Immature natural killer cell (primary cell): Measurements from ENCODE around the gene RGS12. TPM values are rescaled to one million over a fixed set of nuclear protein-coding genes. Genes with fewer than 3 reads are reported as not detected.

Experiments used
- DNase-seq, 3 donors: peaks; one replicate each; pipeline ENCODE4 v3.0.0; 2022; ENCODE audit warnings: mixed read lengths in 1 of 3
- H3K27ac Mint-ChIP-seq, 6 donors: one replicate each; pipeline ENCODE4 v1.8.0; 2020; ENCODE audit warnings: mixed read lengths in 6 of 6, mild to moderate bottlenecking in 5 of 6, inconsistent platforms in 4 of 6, moderate library complexity in 3 of 6
- H3K27me3 Mint-ChIP-seq, 3 donors: one replicate each; pipeline ENCODE4 v1.8.0; 2020 to 2021; ENCODE audit warnings: low read depth in 3 of 3, mild to moderate bottlenecking in 3 of 3, mixed read lengths in 3 of 3, moderate library complexity in 3 of 3, inconsistent platforms in 1 of 3
- H3K36me3 Mint-ChIP-seq, 3 donors: one replicate each; pipeline ENCODE4 v1.8.0; 2020; ENCODE audit warnings: mixed read lengths in 3 of 3, inconsistent platforms in 2 of 3, mild to moderate bottlenecking in 2 of 3
- H3K4me1 Mint-ChIP-seq, 2 donors: one replicate each; pipeline ENCODE4 v1.8.0; 2020; ENCODE audit warnings: inconsistent platforms in 2 of 2, mild to moderate bottlenecking in 2 of 2, mixed read lengths in 2 of 2, moderate library complexity in 1 of 2
- H3K4me3 Mint-ChIP-seq, 5 donors: one replicate each; pipeline ENCODE4 v1.8.0; 2020; ENCODE audit warnings: mild to moderate bottlenecking in 5 of 5, mixed read lengths in 5 of 5, inconsistent platforms in 3 of 5, moderate library complexity in 3 of 5
- H3K9me3 Mint-ChIP-seq, 6 donors: one replicate each; pipeline ENCODE4 v1.8.0; 2020; ENCODE audit warnings: mild to moderate bottlenecking in 6 of 6, mixed read lengths in 6 of 6, inconsistent platforms in 4 of 6, moderate library complexity in 3 of 6
- polyA plus RNA-seq, 3 donors: library from polyadenylated mRNA; unstranded; fragments of 300-500 nt; fragmentation: Illumina TruSeq; gene quantifications; one replicate each; pipeline ENCODE4 v1.2.3, GENCODE V29; 2021

The RGS12 gene
- polyA plus RNA-seq, 3 donors from 2014 or later: 2.5 to 2.7 TPM; not detected in 1

DNA sequence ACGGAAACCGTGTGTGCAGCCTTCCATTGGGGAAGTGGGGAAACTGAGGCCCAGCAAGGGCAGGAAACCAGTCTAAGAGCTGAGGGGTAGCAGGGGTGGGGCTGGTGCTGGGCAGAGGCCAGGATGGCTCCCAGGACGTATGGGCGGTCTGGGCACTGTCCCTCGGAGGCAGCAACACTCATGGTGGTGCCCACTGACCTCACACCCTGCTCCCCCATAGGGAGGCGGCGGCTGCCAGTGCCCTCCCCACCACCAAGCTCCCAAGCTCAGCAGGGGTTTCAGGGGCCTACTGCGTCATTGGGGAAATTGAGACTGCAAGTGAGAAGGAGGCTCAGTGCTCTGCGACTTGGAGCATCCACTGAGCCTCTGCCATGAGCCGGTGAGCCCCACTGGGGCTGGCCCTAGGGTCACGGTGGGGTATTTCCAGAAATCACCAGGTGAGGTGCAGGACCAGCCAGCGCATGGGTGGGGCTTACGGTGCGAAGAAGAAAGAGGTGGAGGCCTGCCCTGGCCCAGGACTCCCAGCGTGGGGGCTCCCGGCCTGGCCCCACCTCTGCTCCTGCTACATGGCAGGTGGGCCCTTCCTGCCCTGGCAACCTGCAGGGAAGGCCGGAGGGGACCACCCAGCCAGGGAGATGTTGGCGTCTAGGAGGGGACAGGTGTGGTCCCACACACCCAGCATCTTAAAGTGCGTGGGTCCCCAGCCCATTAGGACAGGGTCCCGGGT, 42.9 kb upstream of the RGS12 start:
- Mint-ChIP-seq H3K4me3 (no peak overlapping the region), H3K27ac (no peak overlapping the region), H3K36me3 (no peaks in the 10 kb centered on the region), H3K27me3 (peaks cover 0 to 3% (median 2%) of the 10 kb centered on the region in 3 donors), H3K9me3 (no peaks in the 10 kb centered on the region), H3K4me1 (peaks cover 0 to 6% of the 10 kb centered on the region in 2 donors)
- DNase-seq: no peak

DNA sequence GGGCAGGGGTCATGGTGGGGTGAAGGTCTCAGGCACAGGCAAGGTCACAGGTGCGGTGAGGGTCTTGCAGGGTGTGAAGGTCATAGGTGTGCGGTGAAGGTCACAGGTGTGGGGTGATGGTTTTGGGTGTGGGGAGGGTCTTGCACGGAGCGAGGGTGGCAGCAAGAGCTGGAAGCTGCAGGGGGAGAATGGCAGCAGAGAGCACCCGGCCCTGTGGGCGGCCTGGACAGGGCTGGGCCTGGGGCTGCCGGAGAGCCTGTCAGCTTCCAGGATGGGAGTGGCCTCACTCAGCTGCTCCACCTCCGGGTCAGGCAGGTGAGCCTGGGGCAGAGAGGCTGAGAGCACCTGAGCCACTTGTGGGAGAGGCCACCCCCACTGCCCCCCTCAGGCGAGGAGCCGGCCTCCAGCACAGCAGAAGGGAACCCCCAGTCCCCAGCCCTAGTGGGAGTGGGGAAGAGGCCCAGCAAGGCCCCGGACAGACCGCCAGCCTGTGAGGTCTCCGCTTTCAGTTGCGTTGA, 42.3 kb upstream of the RGS12 start:
- H3K4me3 Mint-ChIP-seq: no peak overlapping the region
- no peak for DNase-seq
- H3K4me1 Mint-ChIP-seq: peaks cover 0 to 6% of the 10 kb centered on the region in 2 donors
- H3K27me3 Mint-ChIP-seq: peaks cover 0 to 3% (median 2%) of the 10 kb centered on the region in 3 donors
- no peaks in the 10 kb centered on the region for H3K36me3 Mint-ChIP-seq
- no peaks in the 10 kb centered on the region for H3K9me3 Mint-ChIP-seq
- no peak overlapping the region for H3K27ac Mint-ChIP-seq

DNA sequence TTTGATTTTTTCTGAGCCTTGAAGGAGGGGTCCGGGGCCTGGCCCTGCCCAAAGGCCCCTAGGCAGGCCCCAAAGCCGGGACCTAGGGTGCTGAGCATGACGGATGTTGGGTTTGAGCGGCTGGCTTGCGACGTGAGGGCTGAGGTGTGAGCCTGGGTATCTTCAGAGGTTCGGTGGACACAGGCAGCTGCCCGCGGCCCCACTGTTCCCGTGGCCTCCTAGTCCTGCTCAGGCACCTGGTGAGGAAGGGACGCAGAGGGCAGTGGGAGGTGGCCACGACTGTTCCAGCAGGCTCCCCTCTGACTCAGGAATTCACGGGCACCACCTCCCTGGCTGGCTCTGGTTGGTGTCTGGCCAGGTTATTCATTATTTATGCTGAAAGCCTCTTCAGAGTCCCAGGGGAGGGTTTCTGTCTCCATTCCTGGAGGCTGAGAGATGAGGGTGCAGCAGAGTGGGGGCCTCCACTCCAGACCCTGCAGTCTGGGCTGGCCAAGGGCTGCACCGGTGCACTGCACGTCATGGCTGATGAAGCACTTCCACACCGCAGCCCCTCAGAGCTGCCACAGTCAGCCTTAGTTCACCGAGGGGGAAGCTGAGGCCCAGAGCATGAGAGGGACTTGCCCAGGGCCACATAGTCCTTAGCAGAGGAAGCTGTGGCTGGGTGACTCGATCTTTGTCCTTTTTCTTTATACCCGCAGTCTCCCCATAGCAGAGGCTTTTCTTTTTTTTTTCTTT, 41.7 kb upstream of the RGS12 start:
- no peak for DNase-seq
- Mint-ChIP-seq H3K4me1 (peaks cover 0 to 5% of the 10 kb centered on the region in 2 donors), H3K27me3 (peaks cover 0 to 2% (median 2%) of the 10 kb centered on the region in 3 donors), H3K9me3 (no peaks in the 10 kb centered on the region), H3K36me3 (peaks cover 0 to 2% (median 2%) of the 10 kb centered on the region in 3 donors), H3K27ac (no peak overlapping the region), H3K4me3 (no peak overlapping the region)

DNA sequence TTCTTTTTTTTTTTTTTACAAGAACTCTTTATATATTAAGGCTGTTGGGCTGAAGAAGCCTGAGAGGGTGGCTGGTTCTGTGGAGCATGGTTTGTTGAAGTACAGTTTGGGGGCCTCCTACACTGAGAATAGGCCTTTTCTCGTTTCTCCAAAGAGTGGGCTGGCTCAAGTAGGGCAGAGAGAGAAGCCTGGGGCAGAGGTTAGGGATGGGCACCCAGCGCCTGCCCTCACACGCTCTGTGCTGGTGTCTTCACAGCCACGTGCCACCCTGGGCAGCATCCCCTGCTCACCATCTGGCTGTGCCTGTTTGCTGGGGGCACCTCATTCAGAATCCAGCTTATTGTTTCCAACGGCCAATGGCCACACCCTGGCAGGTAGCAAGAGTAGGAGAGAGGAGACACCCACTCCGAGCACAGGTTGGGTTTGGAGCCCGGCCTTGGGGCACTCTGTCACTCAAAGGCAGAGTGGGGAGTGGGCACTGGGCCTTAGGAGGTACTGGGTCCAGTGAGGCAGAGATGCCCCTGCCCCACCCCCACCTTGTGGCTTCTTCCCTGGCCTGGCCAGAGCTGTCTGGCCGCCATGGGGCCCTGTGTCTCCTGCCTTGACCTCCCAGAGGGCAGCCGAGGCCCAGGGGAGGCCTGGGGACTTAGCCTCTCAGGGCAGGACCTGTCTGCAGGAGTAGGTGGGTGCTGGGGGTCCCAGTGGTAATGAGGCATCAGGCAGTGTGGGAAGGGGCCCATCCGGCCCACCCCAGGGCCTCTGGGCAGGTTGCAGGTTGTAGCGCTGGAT, 40.9 kb upstream of the RGS12 start:
- Mint-ChIP-seq H3K27me3 (peaks cover 0 to 3% (median 2%) of the 10 kb centered on the region in 3 donors), H3K36me3 (peaks cover 0 to 7% (median 7%) of the 10 kb centered on the region in 3 donors), H3K4me1 (no peaks in the 10 kb centered on the region), H3K9me3 (no peaks in the 10 kb centered on the region), H3K27ac (no peak overlapping the region), H3K4me3 (no peak overlapping the region)
- DNase-seq: no peak

DNA sequence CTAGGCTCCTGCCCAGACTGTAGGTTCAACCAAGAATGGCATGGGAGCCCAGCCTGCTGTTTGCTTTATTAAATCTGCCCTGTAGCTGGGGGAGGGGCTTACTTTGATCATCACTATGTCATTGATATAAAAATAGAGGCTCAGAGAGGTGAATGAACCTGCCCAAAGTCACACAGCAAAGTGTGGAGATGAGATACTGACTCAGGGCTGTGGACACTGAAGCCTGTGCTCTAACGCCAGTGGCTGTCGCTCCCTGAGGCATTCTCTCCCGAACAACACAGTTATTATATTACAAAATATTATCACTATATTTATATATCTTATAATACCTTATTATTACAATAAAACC, 40.4 kb upstream of the RGS12 start:
- Mint-ChIP-seq H3K9me3 (no peaks in the 10 kb centered on the region), H3K36me3 (peaks cover 0 to 7% (median 7%) of the 10 kb centered on the region in 3 donors), H3K27me3 (peaks cover 0 to 3% (median 2%) of the 10 kb centered on the region in 3 donors), H3K4me3 (no peak overlapping the region), H3K4me1 (no peaks in the 10 kb centered on the region), H3K27ac (no peak overlapping the region)
- no peak for DNase-seq

DNA sequence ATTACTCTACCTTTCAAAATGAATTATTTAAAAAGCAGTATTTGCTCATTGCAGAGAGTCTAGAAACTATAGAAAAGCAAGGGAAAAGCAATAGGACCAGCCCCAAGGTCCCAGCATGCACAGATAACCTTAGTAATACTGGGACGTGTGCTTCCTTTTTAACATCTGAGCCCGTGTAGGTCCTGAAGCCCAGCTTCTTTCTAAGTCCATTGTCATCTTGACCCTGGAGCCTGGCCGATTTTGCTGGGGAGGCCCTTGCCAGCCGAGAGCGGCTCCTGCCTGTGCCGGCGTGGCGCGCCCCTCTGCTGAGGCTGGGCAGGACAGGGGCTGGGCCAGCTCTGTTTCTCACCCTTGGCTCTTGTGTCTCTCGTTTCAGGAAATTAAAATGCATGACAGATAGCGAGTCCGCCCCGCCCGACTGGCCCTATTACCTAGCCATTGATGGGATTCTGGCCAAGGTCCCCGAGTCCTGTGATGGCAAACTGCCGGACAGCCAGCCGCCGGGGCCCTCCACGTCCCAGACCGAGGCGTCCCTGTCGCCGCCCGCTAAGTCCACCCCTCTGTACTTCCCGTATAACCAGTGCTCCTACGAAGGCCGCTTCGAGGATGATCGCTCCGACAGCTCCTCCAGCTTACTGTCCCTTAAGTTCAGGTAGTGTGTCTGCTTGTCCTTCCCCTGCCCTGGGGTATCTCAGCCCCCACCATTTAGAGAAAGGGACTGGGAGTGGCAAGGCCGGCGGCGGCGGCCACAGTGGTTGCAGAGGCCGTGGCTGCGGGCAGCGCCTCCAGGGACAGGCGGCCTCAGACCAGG, 39.8 kb upstream of the RGS12 start:
- peaks cover 0 to 3% (median 2%) of the 10 kb centered on the region in 3 donors for H3K27me3 Mint-ChIP-seq

DNA sequence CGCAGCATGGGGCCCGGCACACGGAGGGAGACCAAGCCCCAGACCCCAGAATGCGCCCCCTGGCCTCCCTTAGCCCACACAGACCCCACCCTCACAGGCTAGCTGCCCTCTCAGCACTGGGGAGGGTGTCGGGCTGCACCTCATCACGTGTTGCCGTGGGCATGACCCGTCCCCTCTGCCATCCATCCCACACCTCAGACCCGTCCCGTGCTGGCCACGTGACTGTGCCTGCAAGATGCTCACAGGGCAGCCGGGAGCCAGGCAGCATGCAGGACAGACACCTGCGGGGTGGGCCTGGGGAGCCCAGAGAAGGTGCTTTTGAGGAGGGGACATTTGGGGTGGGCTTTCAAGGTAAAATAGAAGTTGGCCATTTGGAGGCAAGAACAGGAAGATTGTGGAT, 39.0 kb upstream of the RGS12 start:
- no peak for DNase-seq
- Mint-ChIP-seq H3K36me3 (peaks cover 0 to 11% (median 7%) of the 10 kb centered on the region in 3 donors), H3K27me3 (peaks cover 0 to 4% (median 3%) of the 10 kb centered on the region in 3 donors), H3K4me1 (no peaks in the 10 kb centered on the region), H3K27ac (no peak overlapping the region), H3K4me3 (no peak overlapping the region), H3K9me3 (no peaks in the 10 kb centered on the region)

More for the DNA sequence above, 39.8 kb upstream of the RGS12 start:
- Mint-ChIP-seq H3K9me3 (no peaks in the 10 kb centered on the region), H3K4me3 (no peak overlapping the region), H3K4me1 (no peaks in the 10 kb centered on the region), H3K36me3 (peaks cover 0 to 7% (median 7%) of the 10 kb centered on the region in 3 donors), H3K27ac (no peak overlapping the region)
- DNase-seq: no peak

DNA sequence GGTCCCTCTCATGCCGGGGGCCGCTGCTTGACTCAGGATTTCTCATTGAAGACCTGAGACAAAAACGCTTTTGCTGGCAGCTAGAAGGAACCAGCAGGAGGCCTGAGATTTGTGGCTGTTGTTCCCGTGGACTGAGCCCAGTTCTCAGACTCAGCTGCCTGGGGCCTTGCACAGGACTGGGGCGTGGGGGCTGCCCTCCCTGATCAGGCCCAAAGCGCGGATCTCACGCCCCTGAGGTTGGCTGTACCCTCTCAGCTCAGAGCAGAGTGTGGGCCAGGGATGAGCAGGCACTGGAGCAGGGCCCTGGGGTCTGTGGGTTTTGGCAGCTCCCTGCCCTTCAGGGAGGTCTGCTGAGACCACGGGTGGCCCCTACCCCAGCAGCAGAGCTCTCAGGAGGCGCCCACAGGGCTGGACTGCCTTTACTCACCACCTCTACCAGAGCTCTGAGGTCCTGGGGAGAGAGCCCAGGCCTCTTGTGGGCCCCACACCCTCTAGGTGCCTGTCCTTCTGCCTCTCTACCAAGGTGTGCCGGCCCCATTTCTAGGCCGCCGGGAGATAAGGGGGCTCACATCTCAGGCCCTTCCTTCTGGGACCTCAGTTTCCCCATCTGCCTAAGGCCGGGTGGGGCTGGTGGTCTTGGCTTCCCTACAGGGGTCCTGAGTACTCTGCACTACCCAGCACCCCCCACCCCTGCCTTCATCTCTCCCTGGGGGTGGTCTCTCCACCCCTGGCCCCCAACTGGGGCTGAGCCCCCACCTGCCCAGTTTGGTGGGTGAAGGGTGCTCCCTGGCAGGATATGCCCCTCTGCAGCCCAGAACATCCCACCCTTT, 38.3 kb upstream of the RGS12 start:
- no peak for DNase-seq
- H3K36me3 Mint-ChIP-seq: peaks cover 0 to 15% (median 7%) of the 10 kb centered on the region in 3 donors
- H3K27me3 Mint-ChIP-seq: peaks cover 0 to 4% (median 3%) of the 10 kb centered on the region in 3 donors
- no peak overlapping the region for H3K27ac Mint-ChIP-seq
- no peaks in the 10 kb centered on the region for H3K9me3 Mint-ChIP-seq
- no peak overlapping the region for H3K4me3 Mint-ChIP-seq
- H3K4me1 Mint-ChIP-seq: no peaks in the 10 kb centered on the region

DNA sequence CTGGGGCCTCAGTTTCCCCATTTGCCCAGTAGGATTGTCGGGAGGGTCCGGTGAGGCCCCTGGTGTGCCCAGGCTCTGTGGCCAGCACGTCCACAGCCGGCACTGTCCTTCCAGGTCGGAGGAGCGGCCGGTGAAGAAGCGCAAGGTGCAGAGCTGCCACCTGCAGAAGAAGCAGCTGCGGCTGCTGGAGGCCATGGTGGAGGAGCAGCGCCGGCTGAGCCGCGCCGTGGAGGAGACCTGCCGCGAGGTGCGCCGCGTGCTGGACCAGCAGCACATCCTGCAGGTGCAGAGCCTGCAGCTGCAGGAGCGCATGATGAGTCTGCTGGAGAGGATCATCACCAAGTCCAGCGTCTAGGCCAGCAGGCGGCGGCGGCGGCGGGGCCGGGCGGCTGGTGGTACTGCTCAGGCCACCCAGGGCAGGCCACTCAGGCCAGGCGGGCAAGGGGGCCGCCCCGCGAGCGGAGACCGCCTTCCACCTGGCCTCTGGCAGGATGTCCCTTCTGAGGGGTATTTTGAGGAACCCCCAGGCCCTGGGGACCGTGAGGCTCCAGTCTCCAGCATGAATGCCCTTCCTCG, 37.1 kb upstream of the RGS12 start:
- Mint-ChIP-seq H3K4me3 (no peak overlapping the region), H3K36me3 (peaks cover 0 to 15% (median 7%) of the 10 kb centered on the region in 3 donors), H3K4me1 (no peaks in the 10 kb centered on the region), H3K27ac (no peak overlapping the region), H3K27me3 (peaks cover 0 to 4% (median 3%) of the 10 kb centered on the region in 3 donors), H3K9me3 (no peaks in the 10 kb centered on the region)
- DNase-seq: no peak

DNA sequence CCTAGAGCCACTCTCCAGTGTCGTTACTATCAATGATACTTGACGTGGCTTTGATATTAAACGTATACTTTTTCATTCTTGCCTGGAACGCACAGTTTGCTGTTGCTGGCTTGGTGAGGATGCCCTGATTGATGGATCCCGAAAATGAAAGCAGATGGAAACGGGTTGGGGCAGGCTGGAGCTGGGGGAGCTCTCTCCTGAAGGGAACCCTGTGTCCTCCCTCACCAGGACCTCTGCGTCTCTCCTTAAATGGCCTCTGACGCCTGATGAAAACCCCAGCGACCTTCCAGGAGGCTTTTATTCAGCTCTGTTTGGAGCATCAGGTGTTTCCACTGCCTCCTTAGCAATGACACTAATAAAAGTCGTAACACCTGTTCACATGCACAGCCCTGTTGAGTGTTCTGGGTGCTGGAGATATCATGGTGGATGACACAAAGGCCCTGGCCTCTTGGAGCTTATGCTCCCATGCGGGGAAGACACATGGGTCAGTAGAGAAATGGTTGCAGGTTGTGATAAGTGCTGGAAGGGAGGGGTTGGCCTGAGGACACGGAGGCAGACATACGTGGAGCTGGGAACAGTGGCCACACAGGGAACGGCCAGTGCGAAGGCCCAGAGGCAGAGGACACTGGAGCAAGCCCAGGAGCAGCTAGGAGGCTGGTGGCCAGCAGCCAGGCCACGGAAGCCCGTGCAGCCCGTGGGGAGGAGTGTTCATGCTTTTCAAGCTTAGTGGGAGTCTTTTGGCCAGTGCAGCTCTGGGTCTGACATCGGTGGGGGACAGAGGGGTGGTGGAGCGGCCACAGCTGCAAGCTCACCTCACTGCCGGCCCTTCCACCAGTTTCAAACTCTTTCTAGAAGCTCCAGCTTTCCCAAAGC, 36.4 kb upstream of the RGS12 start:
- H3K9me3 Mint-ChIP-seq: no peaks in the 10 kb centered on the region
- peaks cover 0 to 15% (median 7%) of the 10 kb centered on the region in 3 donors for H3K36me3 Mint-ChIP-seq
- H3K4me3 Mint-ChIP-seq: no peak overlapping the region
- H3K4me1 Mint-ChIP-seq: no peaks in the 10 kb centered on the region
- H3K27me3 Mint-ChIP-seq: peaks cover 0 to 4% (median 3%) of the 10 kb centered on the region in 3 donors
- no peak for DNase-seq
- H3K27ac Mint-ChIP-seq: peak overlapping the region in 1 of 6 donors; percentile 11

DNA sequence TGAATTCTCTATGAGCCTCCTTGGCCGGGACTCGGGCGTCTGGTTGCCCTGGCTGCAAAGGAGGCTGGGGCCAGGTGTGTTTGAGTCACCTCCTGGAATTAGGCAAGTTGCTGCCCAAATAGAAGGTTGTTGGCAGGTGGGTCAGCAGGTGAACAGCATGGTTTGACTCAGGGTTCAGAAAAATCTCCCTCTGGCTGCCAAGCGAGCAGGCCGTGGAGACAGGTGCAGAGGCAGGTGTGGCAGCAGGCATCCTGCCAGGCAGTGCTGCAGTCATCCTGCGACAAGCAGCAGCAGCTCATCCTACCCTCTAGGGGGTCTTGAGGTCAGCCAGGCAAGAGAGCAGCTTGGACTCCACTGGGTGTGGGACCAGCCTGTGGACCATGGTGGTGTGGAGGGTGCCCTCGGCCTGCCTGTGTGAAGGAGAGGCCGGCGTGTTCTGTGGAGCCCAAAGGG, 35.7 kb upstream of the RGS12 start:
- Mint-ChIP-seq H3K27me3 (peaks cover 0 to 3% (median 2%) of the 10 kb centered on the region in 3 donors), H3K9me3 (no peaks in the 10 kb centered on the region), H3K4me3 (no peak overlapping the region), H3K36me3 (peaks cover 0 to 15% (median 7%) of the 10 kb centered on the region in 3 donors), H3K4me1 (no peaks in the 10 kb centered on the region), H3K27ac (no peak overlapping the region)
- DNase-seq: no peak
